Measurements from ENCODE around the gene SNED1. TPM values are rescaled to one million over a fixed set of nuclear protein-coding genes. Genes with fewer than 3 reads are reported as not detected.

The SNED1 gene
- 6.6 TPM for polyA plus RNA-seq
- long read RNA-seq, donor 1, result 0 reads
- long read RNA-seq, donor 2, result 0 reads
- long read RNA-seq, donor 3, result 0 reads
- long read RNA-seq, donor 4, result 0 reads
- long read RNA-seq, donor 5, result 0 reads
- long read RNA-seq, donor 6, result 0 reads
- long read RNA-seq, donor 7, result 0 reads
- long read RNA-seq, donor 8, result 0 reads
- long read RNA-seq, donor 9, result 0 reads
- long read RNA-seq, donor 10, result 0 reads
- long read RNA-seq, donor 11, result 0 reads

GRCh38 chr2:240997856-240998705, at the start of gene SNED1:
SNED1 (plus strand) TSS chr2:240998618; CDS start chr2:240998838, 220 bp downstream.
- H3K4me1 ChIP-seq (ENCODE audit: control insufficient read depth, insufficient read depth, low read length), result no peaks in the 10 kb centered on the region
- H3K9me3 ChIP-seq (ENCODE audit: control insufficient read depth, low read depth, low read length), result peaks cover 5% of the 10 kb centered on the region
- H3K27ac ChIP-seq (ENCODE audit: low read length), result no peak within 1 kb of the TSS
- H3K4me3 ChIP-seq (ENCODE audit: low read length), result peak within 1 kb of the TSS; percentile 24
- no peaks in the 10 kb centered on the region for H3K36me3 ChIP-seq (ENCODE audit: control insufficient read depth, insufficient read depth, low read length)
- no CpG with 5 or more reads among the region's 61 CpGs for WGBS (ENCODE audit: insufficient coverage, low lambda C conversion rate)
- DNase-seq, result peak; percentile 55 to 85
- peaks cover 41% of the 10 kb centered on the region for H3K27me3 ChIP-seq (ENCODE audit: control insufficient read depth, insufficient read depth, low read length)

- H3K27ac ChIP-seq (ENCODE audit: low read length), result no peak overlapping the region
- no peaks in the 10 kb centered on the region for H3K9me3 ChIP-seq (ENCODE audit: control insufficient read depth, low read depth, low read length)
- no peaks in the 10 kb centered on the region for H3K27me3 ChIP-seq (ENCODE audit: control insufficient read depth, insufficient read depth, low read length)
- no peaks in the 10 kb centered on the region for H3K36me3 ChIP-seq (ENCODE audit: control insufficient read depth, insufficient read depth, low read length)
- DNase-seq, result no peak
- H3K4me1 ChIP-seq (ENCODE audit: control insufficient read depth, insufficient read depth, low read length), result no peaks in the 10 kb centered on the region
- WGBS (ENCODE audit: insufficient coverage, low lambda C conversion rate), result no CpG with 5 or more reads among the region's 23 CpGs
- H3K4me3 ChIP-seq (ENCODE audit: low read length), result no peak overlapping the region
Observed at GRCh38 chr2:240948905-240949790, 49.3 kb upstream of the SNED1 start.

- Histone ChIP-seq H3K27ac (ENCODE audit: low read length) (no peak overlapping the region), H3K4me3 (ENCODE audit: low read length) (no peak overlapping the region), H3K9me3 (ENCODE audit: control insufficient read depth, low read depth, low read length) (no peaks in the 10 kb centered on the region), H3K4me1 (ENCODE audit: control insufficient read depth, insufficient read depth, low read length) (no peaks in the 10 kb centered on the region), H3K27me3 (ENCODE audit: control insufficient read depth, insufficient read depth, low read length) (peaks cover 6% of the 10 kb centered on the region), H3K36me3 (ENCODE audit: control insufficient read depth, insufficient read depth, low read length) (no peaks in the 10 kb centered on the region)
- no peak for DNase-seq
- 100% methylated on average over 2 of the region's 14 CpGs for WGBS (ENCODE audit: insufficient coverage, low lambda C conversion rate)
Observed at GRCh38 chr2:240949791-240950705, 48.4 kb upstream of the SNED1 start.

- H3K9me3 ChIP-seq (ENCODE audit: control insufficient read depth, low read depth, low read length), result no peaks in the 10 kb centered on the region
- H3K4me1 ChIP-seq (ENCODE audit: control insufficient read depth, insufficient read depth, low read length), result peaks cover 3% of the 10 kb centered on the region
- H3K36me3 ChIP-seq (ENCODE audit: control insufficient read depth, insufficient read depth, low read length), result no peaks in the 10 kb centered on the region
- no peak overlapping the region for H3K4me3 ChIP-seq (ENCODE audit: low read length)
- H3K27ac ChIP-seq (ENCODE audit: low read length), result no peak overlapping the region
- peaks cover 6% of the 10 kb centered on the region for H3K27me3 ChIP-seq (ENCODE audit: control insufficient read depth, insufficient read depth, low read length)
- 88% methylated on average over 2 of the region's 3 CpGs for WGBS (ENCODE audit: insufficient coverage, low lambda C conversion rate)
- DNase-seq, result no peak
Observed at GRCh38 chr2:240951045-240951594, 47.3 kb upstream of the SNED1 start.

- Histone ChIP-seq H3K36me3 (ENCODE audit: control insufficient read depth, insufficient read depth, low read length) (no peaks in the 10 kb centered on the region), H3K9me3 (ENCODE audit: control insufficient read depth, low read depth, low read length) (no peaks in the 10 kb centered on the region), H3K4me1 (ENCODE audit: control insufficient read depth, insufficient read depth, low read length) (peaks cover 3% of the 10 kb centered on the region), H3K27ac (ENCODE audit: low read length) (no peak overlapping the region), H3K4me3 (ENCODE audit: low read length) (no peak overlapping the region), H3K27me3 (ENCODE audit: control insufficient read depth, insufficient read depth, low read length) (peaks cover 6% of the 10 kb centered on the region)
- DNase-seq, result no peak
- WGBS (ENCODE audit: insufficient coverage, low lambda C conversion rate), result 80% methylated on average over 1 of the region's 14 CpGs
Observed at GRCh38 chr2:240952496-240953246, 45.7 kb upstream of the SNED1 start.

- Histone ChIP-seq H3K36me3 (ENCODE audit: control insufficient read depth, insufficient read depth, low read length) (no peaks in the 10 kb centered on the region), H3K4me1 (ENCODE audit: control insufficient read depth, insufficient read depth, low read length) (peaks cover 3% of the 10 kb centered on the region), H3K27me3 (ENCODE audit: control insufficient read depth, insufficient read depth, low read length) (peaks cover 6% of the 10 kb centered on the region), H3K9me3 (ENCODE audit: control insufficient read depth, low read depth, low read length) (no peaks in the 10 kb centered on the region), H3K27ac (ENCODE audit: low read length) (no peak overlapping the region), H3K4me3 (ENCODE audit: low read length) (no peak overlapping the region)
- WGBS (ENCODE audit: insufficient coverage, low lambda C conversion rate), result 50% methylated on average over 2 of the region's 14 CpGs
- DNase-seq, result no peak
Observed at GRCh38 chr2:240953426-240954410, 44.7 kb upstream of the SNED1 start.

DNA sequence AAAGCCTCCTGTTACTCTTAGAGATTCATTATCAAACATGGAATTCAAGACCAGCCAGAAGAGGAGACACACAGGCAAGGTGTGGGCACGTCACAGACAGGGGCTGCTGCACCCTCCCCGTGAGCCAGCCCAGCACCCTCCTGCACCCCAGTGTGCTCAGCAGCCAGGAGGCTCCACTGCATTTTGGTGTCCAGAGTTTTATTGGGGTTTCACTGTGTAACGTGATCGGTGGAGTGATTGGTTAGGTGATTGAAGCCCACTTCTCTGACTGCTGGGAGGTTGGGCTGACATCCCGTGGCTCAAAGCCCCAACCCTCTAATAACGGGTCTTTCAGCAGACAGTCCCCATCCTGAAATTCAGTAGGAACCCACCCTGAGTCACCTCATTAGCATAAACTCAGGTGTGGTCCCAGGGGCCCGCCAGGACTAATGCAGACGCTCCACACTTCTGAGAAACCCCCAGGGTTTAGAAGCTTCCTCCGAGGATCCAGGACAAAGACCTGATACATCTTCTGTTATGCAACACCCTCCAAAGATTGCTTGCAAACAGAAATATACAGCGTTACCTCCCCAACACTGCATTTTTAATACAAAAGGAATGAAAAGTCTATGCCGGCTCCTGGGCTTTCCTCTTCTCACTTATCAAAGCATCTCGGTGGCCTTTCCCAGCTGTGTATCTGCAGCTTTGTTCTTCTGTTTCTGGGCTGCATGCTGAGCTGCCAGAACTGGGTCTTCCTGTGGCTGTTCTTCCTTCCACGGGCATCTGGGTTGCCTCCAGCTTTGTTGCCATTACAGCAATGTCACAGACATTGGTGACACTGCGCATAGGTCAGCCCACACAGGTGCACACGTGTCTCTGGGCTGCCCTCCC, 43.7 kb upstream of the SNED1 start:
- Histone ChIP-seq H3K9me3 (ENCODE audit: control insufficient read depth, low read depth, low read length) (no peaks in the 10 kb centered on the region), H3K4me3 (ENCODE audit: low read length) (no peak overlapping the region), H3K36me3 (ENCODE audit: control insufficient read depth, insufficient read depth, low read length) (no peaks in the 10 kb centered on the region), H3K4me1 (ENCODE audit: control insufficient read depth, insufficient read depth, low read length) (peaks cover 12% of the 10 kb centered on the region), H3K27ac (ENCODE audit: low read length) (no peak overlapping the region), H3K27me3 (ENCODE audit: control insufficient read depth, insufficient read depth, low read length) (peaks cover 6% of the 10 kb centered on the region)
- WGBS (ENCODE audit: insufficient coverage, low lambda C conversion rate), result no CpG with 5 or more reads among the region's 15 CpGs
- no peak for DNase-seq

Data from large intestine (tissue), 12 donors.